DND-41 (cell line): ENCODE results near the gene SULT1A2.
"Not testable (repeated sequence)": the region's sequence is repeated elsewhere in the genome, so short reads cannot be mapped to it uniquely, and the experiment has no call there.

Experiments
- CTCF ChIP-seq: IDR thresholded peaks from 2 replicates; pipeline ENCODE4 v1.5.1; 2012; ENCODE audit warnings: borderline replicate concordance, low read length, moderate library complexity, mild to moderate bottlenecking; ENCODE audit not compliant: poor library complexity, severe bottlenecking; ENCODE audit errors: extremely low read depth
- EZH2 ChIP-seq: IDR thresholded peaks from 3 replicates; pipeline ENCODE4 v1.6.1; 2012; ENCODE audit warnings: borderline replicate concordance, low read depth, mild to moderate bottlenecking, moderate library complexity, low read length, inconsistent platforms; ENCODE audit not compliant: severe bottlenecking

GRCh38 chr16:28608496-28608808, 11.6 kb upstream of the SULT1A2 start:
- not testable (repeated sequence) for TF ChIP-seq CTCF, EZH2
